Gastrocnemius medialis (tissue), 4 donors: Measurements from ENCODE around the gene LRRC4C. TPM values are rescaled to one million over a fixed set of nuclear protein-coding genes. Genes with fewer than 3 reads are reported as not detected.

Source experiments
- ATAC-seq, 2 donors: fragments of 150-250 bp; one replicate each; pipeline ENCODE4 v1.9.1; 2016
- DNase-seq, 2 donors: peaks; one replicate each; pipeline ENCODE4 v3.0.0-alpha.2; 2019
- H3K27ac ChIP-seq, 4 donors: fragments of 200-600 bp; sonication (generic); 1 replicate in 1 of 4; 2 replicates in 3 of 4; pipeline ENCODE4 v1.5.1; 2016 to 2018; ENCODE audit warnings: mild to moderate bottlenecking in 2 of 4, moderate library complexity in 1 of 4
- H3K27me3 ChIP-seq, 3 donors: fragments of 200-600 bp; sonication (generic) in 2 of 3; 1 replicate in 1 of 3; 2 replicates in 2 of 3; pipeline versions ENCODE4 v1.5.1 to v1.6.0; 2016 to 2019; ENCODE audit warnings: mild to moderate bottlenecking in 1 of 3, moderate library complexity in 1 of 3
- H3K36me3 ChIP-seq, 2 donors: fragments of 200-600 bp; sonication (generic) in 1 of 2; one replicate each; pipeline ENCODE4 v1.5.1; 2017 to 2018
- H3K4me1 ChIP-seq, 2 donors: fragments of 200-600 bp; sonication (generic) in 1 of 2; one replicate each; pipeline ENCODE4 v1.5.1; 2016 to 2017; ENCODE audit warnings: mild to moderate bottlenecking in 2 of 2
- H3K4me3 ChIP-seq, 4 donors: fragments of 200-600 bp; sonication (generic) in 3 of 4; 1 replicate in 1 of 4; 2 replicates in 3 of 4; pipeline ENCODE4 v1.5.1; 2016 to 2019; ENCODE audit warnings: mild to moderate bottlenecking in 2 of 4
- H3K9me3 ChIP-seq, 3 donors: fragments of 200-600 bp; sonication (generic) in 2 of 3; 1 replicate in 1 of 3; 2 replicates in 2 of 3; pipeline ENCODE4 v1.5.1; 2016 to 2019
- POLR2A ChIP-seq, 2 donors: fragments of 450-650 bp; IDR thresholded peaks; one replicate each; pipeline ENCODE4 v1.6.1; 2017; ENCODE audit warnings: antibody characterized with exemption in 2 of 2, mild to moderate bottlenecking in 2 of 2, moderate library complexity in 2 of 2
- in situ Hi-C, 4 donors: fragments of 200-750 bp; cut with MboI; loops; one replicate each; pipeline versions ENCODE4 v1.15.0 to v1.8.0; 2017; ENCODE audit warnings: low sequenced_read_pairs in 4 of 4
- intact Hi-C: fragments of 100-400 bp; cut with DNase I; formaldehyde crosslinking; loops from one replicate; pipeline ENCODE4 v1.15.1; 2023; ENCODE audit warnings: low total_unique reads
- total RNA-seq, 4 donors: library from RNA; depleted of rRNA; stranded (reverse); fragments of >200 nt; gene quantifications; one replicate each; pipeline versions ENCODE4 v1.1.0 to v1.2.3, GENCODE V29; 2016
- TF ChIP-seq, protein P1 (sequence below), 5 experiments: fragments of 450-650 bp in 3 of 5; fragments of 200-600 bp in 2 of 5; sonication (generic) in 2 of 5; IDR thresholded peaks in 4 of 5; conservative IDR thresholded peaks in 1 of 5; 1 replicate in 4 of 5; 2 replicates in 1 of 5; pipeline ENCODE4 v1.5.1; 2016 to 2019; ENCODE audit warnings: antibody characterized with exemption in 5 of 5, mild to moderate bottlenecking in 3 of 5, moderate library complexity in 3 of 5

Gene LRRC4C
- total RNA-seq, 4 donors from 2014 or later, result 0.15 to 0.59 (median 0.24) TPM; not detected in 1

DNA sequence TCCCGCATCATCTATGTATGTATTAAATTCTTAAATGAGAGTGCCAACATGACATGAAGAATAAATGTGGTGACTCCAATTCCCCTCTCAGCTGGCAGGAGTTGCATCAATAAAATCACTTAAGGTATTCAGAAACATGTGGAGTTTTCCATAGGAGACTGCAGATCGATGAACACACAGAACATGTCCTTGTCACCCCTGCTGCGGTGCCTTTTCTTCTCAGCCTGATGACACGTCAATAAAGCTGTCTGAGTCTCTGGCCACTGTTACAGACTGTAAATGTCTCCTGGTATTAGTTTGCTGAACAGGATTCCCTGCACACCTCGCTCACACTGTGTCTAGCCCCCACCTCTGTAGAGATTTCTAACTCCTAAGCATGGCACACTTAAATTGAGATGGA, 460.5 kb downstream of the LRRC4C start:
- no peaks in the 10 kb centered on the region for H3K36me3 ChIP-seq
- ATAC-seq, result no peak
- no peaks in the 10 kb centered on the region for H3K4me1 ChIP-seq
- no peak overlapping the region for H3K4me3 ChIP-seq
- no peaks in the 10 kb centered on the region for H3K27me3 ChIP-seq
- intact Hi-C loops, result no loop called here
- in situ Hi-C loops, result no loop called here
- TF ChIP-seq POLR2A (IDR thresholded peaks at IDR 0.05), result no peak
- TF ChIP-seq, protein P1, sequence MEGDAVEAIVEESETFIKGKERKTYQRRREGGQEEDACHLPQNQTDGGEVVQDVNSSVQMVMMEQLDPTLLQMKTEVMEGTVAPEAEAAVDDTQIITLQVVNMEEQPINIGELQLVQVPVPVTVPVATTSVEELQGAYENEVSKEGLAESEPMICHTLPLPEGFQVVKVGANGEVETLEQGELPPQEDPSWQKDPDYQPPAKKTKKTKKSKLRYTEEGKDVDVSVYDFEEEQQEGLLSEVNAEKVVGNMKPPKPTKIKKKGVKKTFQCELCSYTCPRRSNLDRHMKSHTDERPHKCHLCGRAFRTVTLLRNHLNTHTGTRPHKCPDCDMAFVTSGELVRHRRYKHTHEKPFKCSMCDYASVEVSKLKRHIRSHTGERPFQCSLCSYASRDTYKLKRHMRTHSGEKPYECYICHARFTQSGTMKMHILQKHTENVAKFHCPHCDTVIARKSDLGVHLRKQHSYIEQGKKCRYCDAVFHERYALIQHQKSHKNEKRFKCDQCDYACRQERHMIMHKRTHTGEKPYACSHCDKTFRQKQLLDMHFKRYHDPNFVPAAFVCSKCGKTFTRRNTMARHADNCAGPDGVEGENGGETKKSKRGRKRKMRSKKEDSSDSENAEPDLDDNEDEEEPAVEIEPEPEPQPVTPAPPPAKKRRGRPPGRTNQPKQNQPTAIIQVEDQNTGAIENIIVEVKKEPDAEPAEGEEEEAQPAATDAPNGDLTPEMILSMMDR (IDR thresholded peaks at IDR 0.05 in 4 of 5, conservative IDR thresholded peaks at IDR 0.05 in 1 of 5), result no peak
- no peak overlapping the region for H3K27ac ChIP-seq
- no peaks in the 10 kb centered on the region for H3K9me3 ChIP-seq
- DNase-seq, result no peak

DNA sequence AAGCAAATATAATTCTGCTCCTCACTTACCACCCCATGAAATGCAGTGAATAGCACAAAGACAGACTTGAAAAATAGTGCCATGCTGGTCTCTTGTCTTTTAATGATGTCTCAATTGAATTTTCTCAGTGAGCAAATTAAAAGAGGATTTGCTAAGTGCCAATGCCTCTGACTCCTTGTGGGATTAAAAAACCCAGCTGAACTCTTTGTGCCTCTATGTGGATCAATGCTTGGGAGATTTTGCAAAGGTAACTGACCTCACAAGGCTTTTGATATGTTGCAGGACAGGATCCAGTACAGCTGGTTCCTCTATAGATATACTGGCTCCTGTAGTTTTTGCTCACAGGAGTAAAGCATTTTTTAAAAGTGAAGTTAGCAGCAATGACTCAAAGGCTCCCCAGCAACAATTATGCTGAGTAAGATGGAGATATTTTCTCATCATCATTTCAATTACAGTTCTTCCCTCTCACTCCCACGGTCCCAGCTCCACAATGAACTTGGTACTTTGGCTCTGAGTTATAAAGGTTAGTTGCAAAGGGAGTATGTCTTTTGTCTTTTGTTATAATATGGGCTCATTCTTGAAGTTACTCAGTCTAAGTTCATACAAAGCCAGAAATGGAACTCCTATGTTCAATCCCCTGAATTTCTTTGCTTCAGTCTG, 471.5 kb downstream of the LRRC4C start:
- Histone ChIP-seq H3K27ac (no peak overlapping the region), H3K36me3 (no peaks in the 10 kb centered on the region), H3K9me3 (no peaks in the 10 kb centered on the region), H3K4me3 (no peak overlapping the region), H3K27me3 (no peaks in the 10 kb centered on the region), H3K4me1 (no peaks in the 10 kb centered on the region)
- no peak for ATAC-seq
- in situ Hi-C loops, result no loop called here
- TF ChIP-seq POLR2A (IDR thresholded peaks at IDR 0.05), result no peak
- TF ChIP-seq, protein P1 (IDR thresholded peaks at IDR 0.05 in 4 of 5, conservative IDR thresholded peaks at IDR 0.05 in 1 of 5), result no peak
- no peak for DNase-seq
- intact Hi-C loops, result no loop called here

DNA sequence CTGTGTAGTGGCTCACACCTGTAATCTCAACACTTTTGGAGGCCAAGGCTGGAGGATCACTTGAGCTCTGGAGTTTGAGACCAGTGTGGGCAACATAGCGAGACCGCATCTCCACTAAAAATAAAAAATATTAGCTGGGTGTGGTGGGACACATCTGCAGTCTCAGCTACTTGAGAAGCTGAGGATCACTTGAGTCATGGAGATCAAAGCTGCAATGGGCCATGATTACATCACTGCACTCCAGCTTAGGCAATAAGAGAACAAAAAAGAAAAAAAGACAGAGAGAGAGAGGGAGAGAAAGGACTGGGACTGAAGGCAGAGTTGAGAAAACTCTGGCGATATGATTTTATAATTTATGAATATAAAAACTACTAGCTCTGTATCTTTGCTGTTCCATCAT, 473.1 kb downstream of the LRRC4C start:
- Histone ChIP-seq H3K4me1 (no peaks in the 10 kb centered on the region), H3K27me3 (no peaks in the 10 kb centered on the region), H3K4me3 (no peak overlapping the region), H3K27ac (no peak overlapping the region), H3K9me3 (no peaks in the 10 kb centered on the region), H3K36me3 (no peaks in the 10 kb centered on the region)
- ATAC-seq (no peak), DNase-seq (no peak)
- intact Hi-C loops, result no loop called here
- in situ Hi-C loops, result no loop called here
- TF ChIP-seq POLR2A (IDR thresholded peaks at IDR 0.05), result no peak
- TF ChIP-seq, protein P1 (IDR thresholded peaks at IDR 0.05 in 4 of 5, conservative IDR thresholded peaks at IDR 0.05 in 1 of 5), result no peak

DNA sequence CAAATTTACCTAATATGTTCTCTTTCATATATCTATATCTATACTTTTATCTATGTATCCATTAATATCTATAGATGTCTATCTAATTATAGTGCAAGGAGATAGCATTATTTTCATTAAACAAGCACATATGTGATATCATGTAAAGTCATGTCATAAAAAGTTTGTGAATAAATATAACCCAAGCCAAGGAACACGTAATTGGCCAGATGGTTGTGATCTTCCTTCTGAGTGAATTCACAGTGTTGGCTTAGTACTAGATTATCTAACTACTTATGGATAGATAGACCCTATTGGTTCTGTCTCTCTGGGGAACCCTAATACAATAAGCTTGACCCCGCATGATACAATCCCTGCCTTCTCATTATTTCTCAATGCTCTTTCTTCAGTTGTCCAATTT, 484.4 kb downstream of the LRRC4C start:
- intact Hi-C loops, result no loop called here
- in situ Hi-C loops, result no loop called here

More for the DNA sequence above, 484.4 kb downstream of the LRRC4C start:
- Histone ChIP-seq H3K9me3 (no peaks in the 10 kb centered on the region), H3K36me3 (no peaks in the 10 kb centered on the region), H3K4me1 (no peaks in the 10 kb centered on the region), H3K4me3 (no peak overlapping the region), H3K27me3 (no peaks in the 10 kb centered on the region), H3K27ac (no peak overlapping the region)
- ATAC-seq (no peak), DNase-seq (no peak)
- TF ChIP-seq, protein P1 (IDR thresholded peaks at IDR 0.05 in 4 of 5, conservative IDR thresholded peaks at IDR 0.05 in 1 of 5), result no peak
- TF ChIP-seq POLR2A (IDR thresholded peaks at IDR 0.05), result no peak
